ENCODE data around the gene TCEA2.

TCEA2 gene

GRCh38 chr20:64030371-64031134 lies 32.4 kb upstream of the TCEA2 start:
- DNase-seq: no peak
- peaks cover 7% of the 10 kb centered on the region for H3K27me3 Mint-ChIP-seq (ENCODE audit: low read depth, poor library complexity)
- no peaks in the 10 kb centered on the region for H3K9me3 Mint-ChIP-seq
- TF ChIP-seq CTCF (IDR thresholded peaks at IDR 0.05): no peak
- no peak overlapping the region for H3K4me3 Mint-ChIP-seq
- no peak overlapping the region for H3K27ac Mint-ChIP-seq
- H3K36me3 Mint-ChIP-seq (ENCODE audit: low read depth): peaks cover 59% of the 10 kb centered on the region
- peaks cover 15% of the 10 kb centered on the region for H3K4me1 Mint-ChIP-seq

- Mint-ChIP-seq H3K27ac (no peak overlapping the region), H3K36me3 (ENCODE audit: low read depth) (peaks cover 53% of the 10 kb centered on the region), H3K4me1 (peaks cover 28% of the 10 kb centered on the region), H3K27me3 (ENCODE audit: low read depth, poor library complexity) (peaks cover 11% of the 10 kb centered on the region), H3K4me3 (no peak overlapping the region), H3K9me3 (no peaks in the 10 kb centered on the region)
- TF ChIP-seq CTCF (IDR thresholded peaks at IDR 0.05): no peak
- no peak for DNase-seq
These were observed 31.1 kb upstream of the TCEA2 start for GRCh38 chr20:64031822-64032314.

- TF ChIP-seq CTCF (IDR thresholded peaks at IDR 0.05): no peak
- Mint-ChIP-seq H3K27me3 (ENCODE audit: low read depth, poor library complexity) (peaks cover 20% of the 10 kb centered on the region), H3K4me3 (no peak overlapping the region), H3K36me3 (ENCODE audit: low read depth) (peaks cover 43% of the 10 kb centered on the region), H3K4me1 (peaks cover 36% of the 10 kb centered on the region), H3K9me3 (no peaks in the 10 kb centered on the region), H3K27ac (no peak overlapping the region)
- DNase-seq: no peak
These were observed 30.0 kb upstream of the TCEA2 start for GRCh38 chr20:64032706-64033624.

GRCh38 chr20:64033981-64034493 lies 29.0 kb upstream of the TCEA2 start:
- H3K9me3 Mint-ChIP-seq: no peaks in the 10 kb centered on the region
- H3K4me3 Mint-ChIP-seq: no peak overlapping the region
- H3K36me3 Mint-ChIP-seq (ENCODE audit: low read depth): peaks cover 37% of the 10 kb centered on the region
- DNase-seq: no peak
- no peak for TF ChIP-seq CTCF (IDR thresholded peaks at IDR 0.05)
- no peak overlapping the region for H3K27ac Mint-ChIP-seq
- peaks cover 36% of the 10 kb centered on the region for H3K4me1 Mint-ChIP-seq
- H3K27me3 Mint-ChIP-seq (ENCODE audit: low read depth, poor library complexity): peaks cover 27% of the 10 kb centered on the region

- H3K27ac Mint-ChIP-seq: no peak overlapping the region
- H3K27me3 Mint-ChIP-seq (ENCODE audit: low read depth, poor library complexity): peaks cover 40% of the 10 kb centered on the region
- DNase-seq: no peak
- TF ChIP-seq CTCF (IDR thresholded peaks at IDR 0.05): no peak
- H3K4me3 Mint-ChIP-seq: no peak overlapping the region
- no peaks in the 10 kb centered on the region for H3K9me3 Mint-ChIP-seq
- H3K36me3 Mint-ChIP-seq (ENCODE audit: low read depth): peaks cover 28% of the 10 kb centered on the region
- H3K4me1 Mint-ChIP-seq: peaks cover 45% of the 10 kb centered on the region
These were observed 27.7 kb upstream of the TCEA2 start for GRCh38 chr20:64035066-64035932.

All from nephron progenitor cell (in vitro differentiated cells).